Common myeloid progenitor, CD34-positive (primary cell): ENCODE measurements around the gene SMCR8.
"Not testable (repeated sequence)": the region's sequence is repeated elsewhere in the genome, so short reads cannot be mapped to it uniquely, and the experiment has no call there.

Experiments
- CTCF ChIA-PET: fragments of 350-600 bp; sonication (Branson Sonifier 250); formaldehyde crosslinking; loops from one replicate; lab custom pipeline; 2021; ENCODE audit warnings: antibody characterized with exemption; lab: Charles Lee
- POLR2A ChIA-PET: fragments of 350-600 bp; sonication (Branson Sonifier 250); formaldehyde crosslinking; loops from one replicate; lab custom pipeline; 2021; ENCODE audit warnings: antibody characterized with exemption; lab: Charles Lee
- DNase-seq, 3 donors: peaks; one replicate each; pipeline versions ENCODE4 v3.0.0 to v3.0.0-alpha.2; 2013
- H3K27ac ChIP-seq, 2 experiments: 1 replicate in 1 of 2; 2 replicates in 1 of 2; pipeline ENCODE4 v1.7.0; 2013; ENCODE audit warnings: inconsistent platforms in 2 of 2, low read length in 2 of 2, mild to moderate bottlenecking in 2 of 2, low read depth in 1 of 2, moderate library complexity in 1 of 2; ENCODE audit not compliant: severe bottlenecking in 2 of 2, insufficient read depth in 1 of 2, poor library complexity in 1 of 2
- H3K27me3 ChIP-seq, 5 experiments: replicated peaks in 2 of 5; 1 replicate in 3 of 5; 2 replicates in 2 of 5; pipeline versions ENCODE4 v1.6.1 to v1.7.0; 2013; ENCODE audit warnings: low read length in 4 of 5, mild to moderate bottlenecking in 2 of 5, moderate library complexity in 2 of 5, inconsistent platforms in 1 of 5; ENCODE audit not compliant: insufficient read depth in 5 of 5, control insufficient read depth in 4 of 5
- H3K36me3 ChIP-seq, 4 experiments: 1 replicate in 2 of 4; 2 replicates in 2 of 4; pipeline versions ENCODE4 v1.6.1 to v1.7.0; 2013; ENCODE audit warnings: low read length in 3 of 4, control low read depth in 1 of 4, mild to moderate bottlenecking in 1 of 4; ENCODE audit not compliant: control insufficient read depth in 4 of 4, insufficient read depth in 4 of 4
- H3K4me1 ChIP-seq, 4 experiments: 1 replicate in 3 of 4; 2 replicates in 1 of 4; pipeline versions ENCODE4 v1.6.1 to v1.7.1; 2013; ENCODE audit warnings: low read length in 3 of 4, mild to moderate bottlenecking in 3 of 4, control low read depth in 1 of 4, inconsistent platforms in 1 of 4, moderate library complexity in 1 of 4; ENCODE audit not compliant: control insufficient read depth in 4 of 4, insufficient read depth in 4 of 4; ENCODE audit errors: control extremely low read depth in 1 of 4
- H3K4me3 ChIP-seq, 7 experiments: 1 replicate in 4 of 7; 2 replicates in 3 of 7; pipeline versions ENCODE4 v1.5.1 to v1.7.0; 2013; ENCODE audit warnings: mild to moderate bottlenecking in 7 of 7, low read length in 6 of 7, moderate library complexity in 6 of 7, inconsistent platforms in 2 of 7, low read depth in 2 of 7, control low read depth in 1 of 7; ENCODE audit not compliant: insufficient read depth in 4 of 7, control insufficient read depth in 1 of 7; ENCODE audit errors: extremely low read depth in 1 of 7
- H3K9me3 ChIP-seq, 5 experiments: 1 replicate in 4 of 5; 2 replicates in 1 of 5; pipeline versions ENCODE4 v1.6.1 to v1.7.1; 2013; ENCODE audit warnings: low read length in 4 of 5, mild to moderate bottlenecking in 2 of 5, inconsistent platforms in 1 of 5, low read depth in 1 of 5, moderate library complexity in 1 of 5; ENCODE audit not compliant: control insufficient read depth in 4 of 5, insufficient read depth in 2 of 5; ENCODE audit errors: control extremely low read depth in 1 of 5
- WGBS: methylation state at CpG from one replicate; pipeline ENCODE4 v1.1.5; 2013; ENCODE audit not compliant: insufficient coverage; 5-methylcytosine and 5-hydroxymethylcytosine counted together

Gene SMCR8

GRCh38 chr17:18327556-18327955 lies 12.5 kb downstream of the SMCR8 start:
- Histone ChIP-seq H3K27ac (no peak overlapping the region), H3K4me3 (no peak overlapping the region), H3K27me3 (no peaks in the 10 kb centered on the region), H3K9me3 (no peaks in the 10 kb centered on the region), H3K4me1 (no peaks in the 10 kb centered on the region), H3K36me3 (peaks cover 23 to 90% (median 58%) of the 10 kb centered on the region in 4 experiments)
- 98% methylated on average over 9 of the region's 10 CpGs for WGBS
- DNase-seq = no peak
- CTCF ChIA-PET = interaction anchor here (0.8 to 1.2 kb wide), 2 partner anchors 9 to 80 kb away, joined by 3 read pairs; no protein-coding TSS in a partner anchor
- POLR2A ChIA-PET = no interaction called here

- H3K4me3 ChIP-seq = no peak overlapping the region
- no peaks in the 10 kb centered on the region for H3K27me3 ChIP-seq
- POLR2A ChIA-PET = no interaction called here
- WGBS = 98% methylated on average over 7 of the region's 9 CpGs
- no peaks in the 10 kb centered on the region for H3K9me3 ChIP-seq
- H3K27ac ChIP-seq = no peak overlapping the region
- CTCF ChIA-PET = interaction anchor here (1.1 to 2.8 kb wide), 3 partner anchors 8 to 21 kb away, joined by 3 to 10 read pairs (median 4); no protein-coding TSS in a partner anchor
- H3K36me3 ChIP-seq = peaks cover 23 to 84% (median 53%) of the 10 kb centered on the region in 4 experiments
- H3K4me1 ChIP-seq = no peaks in the 10 kb centered on the region
- DNase-seq = no peak
Measured at GRCh38 chr17:18328643-18329204, 13.6 kb downstream of the SMCR8 start.

- Histone ChIP-seq H3K4me3 (no peak overlapping the region), H3K4me1 (no peaks in the 10 kb centered on the region), H3K27ac (no peak overlapping the region), H3K27me3 (no peaks in the 10 kb centered on the region), H3K36me3 (peaks cover 11 to 72% (median 48%) of the 10 kb centered on the region in 4 experiments), H3K9me3 (no peaks in the 10 kb centered on the region)
- DNase-seq = no peak
- ChIA-PET CTCF (interaction anchor here (0.8 to 1.4 kb wide), 2 partner anchors 9 to 10 kb away, joined by 3 to 4 read pairs; no protein-coding TSS in a partner anchor), POLR2A (no interaction called here)
- 96% methylated on average over 5 of the region's 9 CpGs for WGBS
Measured at GRCh38 chr17:18331879-18332278, 16.8 kb downstream of the SMCR8 start.

- Histone ChIP-seq H3K9me3 (no peaks in the 10 kb centered on the region), H3K4me1 (no peaks in the 10 kb centered on the region), H3K27ac (no peak overlapping the region), H3K4me3 (no peak overlapping the region), H3K27me3 (no peaks in the 10 kb centered on the region), H3K36me3 (peaks cover 11 to 70% (median 46%) of the 10 kb centered on the region in 4 experiments)
- 63% methylated on average over 3 of the region's 4 CpGs for WGBS
- no peak for DNase-seq
- CTCF ChIA-PET = no interaction called here
- POLR2A ChIA-PET = interaction anchor here (0.6 kb wide), 1 partner anchor 520 kb away, joined by 3 read pairs; no protein-coding TSS in a partner anchor
Measured at GRCh38 chr17:18332909-18333489, 17.9 kb downstream of the SMCR8 start.

GRCh38 chr17:18338158-18338557 lies 23.1 kb downstream of the SMCR8 start:
- H3K4me1 ChIP-seq, H3K27ac ChIP-seq, DNase-seq, H3K4me3 ChIP-seq, H3K27me3 ChIP-seq, CTCF ChIA-PET, H3K9me3 ChIP-seq, POLR2A ChIA-PET: not testable (repeated sequence)
- WGBS = 100% methylated on average over 12 of the region's 25 CpGs
- H3K36me3 ChIP-seq = peaks cover 13 to 55% (median 37%) of the 10 kb centered on the region in 4 experiments

- Histone ChIP-seq H3K36me3 (peaks cover 10 to 58% (median 38%) of the 10 kb centered on the region in 4 experiments), H3K27me3 (no peaks in the 10 kb centered on the region), H3K9me3 (peaks cover 0 to 3% (median 0%) of the 10 kb centered on the region in 5 experiments), H3K4me1 (no peaks in the 10 kb centered on the region), H3K4me3 (no peak overlapping the region), H3K27ac (no peak overlapping the region)
- CTCF ChIA-PET = interaction anchor here (1.1 kb wide), 1 partner anchor 19 kb away, joined by 6 read pairs; no protein-coding TSS in a partner anchor
- POLR2A ChIA-PET = no interaction called here
- WGBS = 98% methylated on average over 13 of the region's 13 CpGs
- DNase-seq = no peak
Measured at GRCh38 chr17:18339933-18340332, 24.8 kb downstream of the SMCR8 start.

- POLR2A ChIA-PET = no interaction called here
- CTCF ChIA-PET = no interaction called here
- peaks cover 12 to 69% (median 48%) of the 10 kb centered on the region in 4 experiments for H3K36me3 ChIP-seq
- DNase-seq = no peak
- no peaks in the 10 kb centered on the region for H3K4me1 ChIP-seq
- peaks cover 0 to 3% (median 0%) of the 10 kb centered on the region in 5 experiments for H3K9me3 ChIP-seq
- no peak overlapping the region for H3K27ac ChIP-seq
- H3K4me3 ChIP-seq = no peak overlapping the region
- 93% methylated on average over 5 of the region's 5 CpGs for WGBS
- H3K27me3 ChIP-seq = no peaks in the 10 kb centered on the region
Measured at GRCh38 chr17:18344021-18344420, 28.9 kb downstream of the SMCR8 start.
